Stimulated activated CD8-positive, alpha-beta memory T cell treated with anti-CD3 and anti-CD28 coated beads, Interleukin-2, amount 100 ng/mL, for 1 hour (primary cell): ENCODE data around the gene DROSHA.

Source experiments
- DNase-seq, 2 donors: peaks; one replicate each; pipeline ENCODE4 v3.0.0-alpha.2; 2020; ENCODE audit warnings: low read depth in 2 of 2

DROSHA gene

DNA sequence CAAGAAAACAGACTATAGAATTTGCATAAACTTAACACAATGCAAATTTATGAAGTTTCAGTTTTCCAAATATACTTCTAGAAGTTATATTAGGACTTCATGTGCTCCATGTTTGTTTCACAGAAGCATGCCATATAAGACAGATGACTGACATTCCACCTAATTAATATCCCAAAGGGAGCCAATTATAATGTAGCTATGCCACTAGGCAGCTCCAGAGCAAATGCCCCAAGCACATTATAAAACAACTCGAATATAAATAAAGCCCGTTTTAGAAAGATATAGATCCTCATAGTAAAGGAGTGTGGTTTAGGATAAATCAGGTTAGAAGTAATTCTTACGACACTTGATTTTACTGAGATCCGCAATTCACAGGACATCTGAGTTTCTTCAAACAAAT lies 8.9 kb downstream of the DROSHA start:
- DNase-seq, result no peak

DNA sequence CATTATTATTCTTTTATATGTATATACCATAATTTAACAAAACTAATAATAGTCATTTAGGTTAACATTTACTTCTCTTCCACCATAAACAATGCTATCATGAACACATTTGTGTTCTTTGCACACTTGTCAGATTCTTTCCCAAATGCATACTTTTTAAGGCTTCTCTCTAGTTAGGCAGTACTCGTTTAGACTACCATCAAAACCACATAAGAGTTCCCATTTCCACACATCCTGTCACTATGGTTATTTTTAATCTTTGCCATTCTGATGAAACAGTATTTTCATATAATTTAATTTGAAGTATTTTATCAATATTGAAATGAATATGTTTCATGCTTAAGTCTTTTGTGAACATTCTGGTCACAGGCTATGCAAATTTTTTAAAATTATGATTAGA lies 15.1 kb downstream of the DROSHA start:
- no peak for DNase-seq

DNA sequence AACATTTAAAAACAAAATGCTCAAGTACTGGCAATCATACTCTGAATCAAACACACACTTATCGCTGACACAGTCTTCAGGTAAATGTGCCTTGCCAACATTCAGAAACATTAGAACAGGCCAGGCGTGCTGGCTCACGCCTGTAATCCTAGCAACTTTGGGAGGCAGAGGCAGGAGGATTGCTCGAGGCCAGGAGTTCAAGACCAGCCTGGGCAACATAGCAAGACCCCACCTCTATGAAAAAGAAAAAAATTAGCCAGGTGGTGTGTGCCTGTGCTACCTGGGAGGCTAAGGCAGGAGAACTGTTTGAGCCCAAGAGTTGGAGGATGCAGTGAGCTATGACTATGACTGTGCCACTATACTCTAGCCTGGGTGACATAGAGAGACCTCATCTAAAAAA lies 20.6 kb downstream of the DROSHA start:
- no peak for DNase-seq

DNA sequence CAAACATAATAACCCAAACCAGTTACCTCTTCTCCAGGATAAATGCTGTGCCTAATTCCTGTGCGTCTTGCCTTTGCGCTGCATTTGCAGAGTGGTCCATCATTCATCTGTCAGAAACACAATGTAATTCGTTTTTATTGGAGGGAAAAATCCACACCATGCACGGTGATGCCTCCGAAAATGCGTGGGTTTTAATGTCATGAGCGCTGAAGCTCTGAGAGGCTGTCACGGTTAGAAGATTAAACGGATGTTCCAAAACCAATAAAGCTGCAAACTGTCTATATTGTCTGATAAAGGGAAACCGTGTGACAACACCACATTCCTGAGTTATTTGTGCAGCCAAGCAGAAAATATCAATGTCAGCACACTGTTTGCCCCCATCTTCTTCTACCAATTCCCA lies 27.4 kb downstream of the DROSHA start:
- DNase-seq, result no peak

DNA sequence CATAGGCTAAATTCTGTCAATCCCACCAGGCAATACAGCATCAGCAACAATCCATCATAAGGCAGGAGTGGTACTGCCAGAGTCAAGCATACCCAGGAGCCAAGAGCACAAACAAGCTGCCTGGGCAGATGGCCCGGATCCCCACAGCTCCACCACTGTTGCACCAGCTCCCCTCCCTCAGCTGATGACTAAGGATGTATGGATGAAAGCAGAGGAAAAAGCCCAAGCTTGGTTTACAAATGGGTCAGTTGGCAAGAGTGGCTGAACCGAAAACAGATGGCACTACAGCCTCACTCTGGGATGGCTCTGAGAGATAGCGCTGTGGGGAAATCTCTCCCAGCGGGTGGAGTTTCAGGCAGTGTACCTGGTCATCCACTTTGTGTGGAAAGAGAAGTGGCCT lies 29.4 kb downstream of the DROSHA start:
- DNase-seq, result no peak

DNA sequence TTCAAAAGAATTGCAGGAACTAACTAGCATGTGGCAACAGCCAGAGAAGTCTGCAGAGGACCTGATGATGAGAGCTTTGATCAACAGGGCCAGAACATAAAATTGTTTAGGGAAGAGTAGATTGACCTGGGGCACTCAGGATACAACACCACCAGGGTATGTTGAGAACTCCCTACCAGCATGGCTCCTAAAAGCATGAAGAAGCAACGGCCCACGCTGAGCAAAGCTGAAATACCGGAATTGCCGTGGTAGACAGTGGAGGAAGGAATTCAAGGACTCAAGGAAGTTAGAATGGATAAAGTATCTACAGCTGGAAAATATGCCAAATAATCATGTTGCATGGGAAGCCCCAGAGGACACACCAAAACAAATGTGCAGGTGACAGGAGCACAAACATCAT lies 31.6 kb downstream of the DROSHA start:
- DNase-seq, result no peak

DNA sequence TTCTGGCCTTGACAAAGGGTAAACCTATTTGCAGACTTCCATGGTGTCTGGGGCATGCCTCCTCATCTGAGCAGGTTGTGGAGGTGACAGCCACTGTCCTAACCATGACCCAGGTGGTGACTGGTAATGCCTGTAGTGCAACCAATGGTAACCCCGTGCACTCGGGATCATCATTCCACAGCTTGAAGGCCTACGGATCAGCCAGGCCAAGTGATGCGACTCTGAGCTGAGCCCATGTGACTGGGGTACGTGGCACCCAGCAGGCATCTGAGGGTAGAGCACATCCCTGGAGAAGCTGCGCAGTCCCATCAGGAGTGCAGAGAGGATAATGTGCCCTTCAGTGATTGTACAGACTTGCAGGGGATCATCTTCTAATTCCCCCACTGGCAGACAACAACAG lies 35.0 kb downstream of the DROSHA start:
- DNase-seq, result no peak

DNA sequence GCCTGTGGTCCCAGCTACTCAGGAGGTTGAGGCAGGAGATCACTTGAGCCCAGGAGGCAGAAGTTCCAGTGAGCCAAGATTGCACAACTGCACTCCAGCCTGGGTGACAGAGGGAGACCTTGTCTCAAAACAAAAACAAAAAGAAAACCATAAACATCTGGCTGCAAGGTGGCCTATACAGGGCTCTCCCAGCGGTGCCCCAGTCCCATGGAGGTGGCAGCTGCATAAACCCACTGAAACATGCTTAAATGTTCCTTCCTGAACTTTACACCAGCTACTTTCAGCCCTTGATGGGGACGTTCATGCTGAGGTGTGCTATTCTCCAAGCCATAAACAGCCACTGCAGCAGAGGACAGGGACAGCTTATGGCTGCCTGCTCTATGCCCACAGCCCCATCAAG lies 35.6 kb downstream of the DROSHA start:
- no peak for DNase-seq

DNA sequence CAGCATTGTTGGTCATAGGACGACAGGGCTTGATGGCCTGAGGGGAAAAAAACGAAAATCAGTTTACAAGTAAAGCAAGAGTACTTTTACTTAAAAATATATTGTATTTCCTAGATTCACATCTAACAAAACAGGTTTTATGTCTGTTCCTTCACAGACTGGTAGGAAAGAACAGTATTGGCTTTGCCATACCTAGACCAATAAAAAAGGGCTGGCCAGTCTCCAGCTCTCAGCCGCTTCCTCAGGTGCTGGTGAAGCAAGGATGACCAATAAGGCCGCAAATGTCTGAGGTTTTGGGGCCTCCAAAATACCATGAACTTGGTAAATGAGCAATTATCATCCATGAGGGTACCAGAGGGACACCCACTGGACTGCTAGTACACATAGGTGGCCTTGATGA lies 36.6 kb downstream of the DROSHA start:
- DNase-seq, result no peak

DNA sequence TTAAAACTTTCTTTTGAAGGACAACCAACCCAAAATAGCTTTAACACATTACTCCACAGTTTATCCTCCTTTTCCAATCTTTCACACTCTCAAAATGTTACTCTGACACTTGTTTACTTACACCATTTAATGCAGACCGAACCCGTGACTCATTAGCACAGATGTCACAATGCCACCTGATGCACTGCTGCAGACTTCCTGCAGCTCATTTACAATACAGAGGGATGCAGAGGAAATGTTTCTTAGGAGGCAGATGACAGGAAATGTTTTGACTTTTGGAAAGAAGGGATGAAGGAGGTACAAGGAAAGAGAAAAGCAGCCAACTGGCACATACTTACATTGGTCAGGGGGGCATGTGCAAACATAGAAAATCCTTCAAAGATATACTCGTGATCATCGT lies 39.0 kb downstream of the DROSHA start:
- DNase-seq, result no peak

DNA sequence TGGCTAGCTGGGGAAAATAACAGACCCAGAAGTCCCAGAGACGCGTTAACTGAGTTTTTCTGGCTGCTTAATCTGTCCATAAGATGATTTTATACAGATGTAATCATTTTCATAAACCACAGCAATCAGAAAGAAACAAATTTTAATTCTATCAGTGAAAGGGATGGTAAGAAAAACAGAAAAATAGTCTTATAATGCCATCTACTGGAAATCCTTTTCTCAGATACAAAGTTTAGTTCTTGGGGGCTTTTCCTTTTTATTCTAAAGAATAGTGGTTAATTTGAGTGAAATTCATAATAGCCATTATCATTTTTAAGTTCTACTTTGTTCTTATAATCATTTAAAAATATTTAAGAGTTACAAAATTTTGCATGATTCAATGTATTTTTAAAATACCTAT lies 44.4 kb downstream of the DROSHA start:
- DNase-seq, result no peak

DNA sequence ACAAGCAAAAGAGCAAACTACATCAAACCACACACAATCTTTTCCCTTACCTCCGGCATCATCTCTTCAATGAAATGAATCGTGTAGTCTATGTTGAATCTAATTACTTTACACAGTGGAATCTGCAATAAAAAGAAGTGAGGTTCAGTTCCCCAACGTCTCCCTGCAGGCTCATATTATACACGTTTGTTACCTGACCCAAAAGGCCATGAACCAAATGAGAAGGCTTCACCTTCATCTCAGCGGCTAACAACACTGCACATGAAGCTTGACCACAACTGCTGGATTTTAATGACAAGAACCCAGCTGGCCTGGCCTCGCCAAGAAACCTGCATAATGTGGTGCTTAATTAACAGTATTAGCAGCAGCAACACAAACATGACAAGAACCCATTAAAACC lies 45.5 kb downstream of the DROSHA start:
- no peak for DNase-seq

DNA sequence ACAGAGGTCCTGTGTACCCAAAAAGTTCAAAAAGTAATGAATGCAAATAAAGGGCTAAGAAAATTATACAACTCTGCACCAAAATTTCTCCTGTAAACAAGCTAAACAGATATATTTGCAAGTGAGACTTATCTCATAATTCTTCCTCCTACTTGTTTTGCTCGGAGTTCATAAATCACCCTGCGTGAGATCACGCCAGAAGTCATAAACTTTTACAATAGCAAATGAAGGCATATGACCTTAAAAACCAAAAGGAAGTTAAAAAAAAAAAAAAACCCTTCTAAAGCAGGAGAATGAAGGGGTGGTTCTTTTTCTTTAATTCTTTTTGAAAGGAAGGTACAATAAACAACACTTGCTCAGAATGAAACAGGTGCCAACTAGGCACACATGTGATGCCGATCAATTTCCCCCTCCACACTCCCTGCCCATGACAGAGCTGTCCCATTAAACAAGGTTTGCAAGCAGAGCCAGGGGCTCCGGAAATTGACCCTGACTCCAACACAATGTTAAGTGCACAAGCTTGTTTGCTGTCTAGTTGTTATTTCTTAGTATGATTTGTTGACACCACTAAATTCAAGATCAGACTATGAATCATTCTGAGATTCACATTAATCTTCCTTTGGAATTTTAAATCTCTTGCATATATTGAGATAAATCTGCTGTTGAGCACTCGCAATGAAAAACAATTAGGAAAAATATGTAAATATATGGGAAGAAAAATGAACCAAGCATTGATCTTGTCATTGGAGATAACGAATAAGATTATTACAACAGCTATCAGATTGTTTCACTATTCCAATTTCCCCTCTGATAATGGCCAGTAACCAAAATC lies 46.3 kb downstream of the DROSHA start:
- DNase-seq, result no peak

DNA sequence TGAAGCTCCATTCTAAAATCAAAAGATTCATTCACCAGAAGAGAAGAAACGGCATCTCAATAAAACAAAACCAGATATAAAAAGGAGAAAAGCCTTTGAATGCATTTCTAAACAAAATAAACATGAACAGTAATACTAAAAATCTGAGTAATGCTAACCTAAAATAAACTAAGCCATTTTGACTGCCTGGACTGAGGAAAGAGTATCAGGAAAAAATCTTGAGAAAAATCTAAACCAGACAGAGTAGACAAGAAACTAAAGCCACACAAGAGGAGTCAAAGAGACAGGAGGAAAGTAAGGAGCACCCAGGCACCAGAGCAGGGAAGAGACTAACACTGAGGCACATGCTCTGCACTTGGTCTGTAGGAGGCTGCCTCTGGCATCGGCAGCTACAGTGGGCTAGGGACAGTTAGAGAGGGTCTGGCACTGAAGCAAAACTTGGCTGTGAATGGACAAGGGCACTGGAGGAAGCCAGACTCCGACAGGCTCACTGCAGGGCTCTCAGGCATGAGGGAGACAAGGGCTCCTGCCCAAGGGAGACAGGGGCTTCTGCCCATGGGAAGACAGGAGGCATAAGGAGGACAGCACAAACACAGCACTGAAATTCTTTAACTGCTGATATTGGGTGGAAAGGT lies 50.2 kb downstream of the DROSHA start:
- DNase-seq, result no peak

DNA sequence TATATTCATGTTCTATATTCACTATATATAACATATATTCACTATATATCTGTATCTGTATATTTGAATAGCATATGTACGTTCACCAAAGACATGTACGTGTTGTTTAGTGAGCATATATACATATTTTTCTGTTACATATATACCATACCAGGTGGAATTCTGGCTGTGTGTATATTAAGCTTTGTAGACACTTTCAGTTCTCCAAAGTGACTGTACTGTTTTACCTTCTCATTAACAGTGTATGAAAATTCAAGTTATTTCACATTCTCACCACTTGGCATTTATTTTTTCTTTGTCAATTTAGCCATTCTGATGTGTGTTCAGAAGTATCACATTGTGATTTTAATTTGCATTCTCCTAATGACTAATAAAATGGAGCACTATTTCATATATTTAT lies 52.2 kb downstream of the DROSHA start:
- no peak for DNase-seq

DNA sequence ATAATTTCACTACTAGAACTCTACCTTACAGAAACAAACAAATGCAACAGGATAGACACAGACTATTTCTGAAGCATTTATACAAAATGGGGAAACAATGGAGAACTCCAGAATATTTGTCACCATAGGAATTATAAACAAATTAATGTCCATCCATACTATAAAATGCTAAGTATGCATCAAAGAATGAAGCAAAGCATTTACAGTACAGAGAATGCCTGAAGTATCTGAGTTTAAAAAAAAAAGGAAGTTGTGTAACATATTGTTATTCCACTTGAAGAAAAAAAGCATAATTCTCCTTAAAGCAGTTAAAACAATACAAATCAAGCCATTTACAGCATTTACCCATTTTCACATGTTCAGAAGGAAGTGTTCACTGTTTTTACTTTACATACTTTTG lies 53.0 kb downstream of the DROSHA start:
- DNase-seq, result no peak

DNA sequence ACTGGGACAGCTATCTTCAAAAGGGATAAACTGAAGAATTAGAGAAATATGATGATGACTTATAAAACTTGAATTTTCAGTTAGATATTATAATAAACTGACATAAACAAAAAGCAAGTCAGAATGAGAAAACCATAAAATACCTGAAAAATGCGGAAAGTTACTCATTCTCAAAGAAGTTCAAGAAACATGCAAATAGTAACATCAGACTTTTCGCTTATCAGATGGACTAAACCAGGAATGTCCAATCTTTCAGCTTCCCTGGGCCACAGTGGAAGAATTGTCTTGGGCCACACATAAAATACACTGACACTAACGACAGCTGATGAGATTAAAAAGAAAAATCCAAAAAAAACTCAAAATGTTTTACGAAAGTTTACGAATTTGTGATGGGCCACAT lies 53.9 kb downstream of the DROSHA start:
- no peak for DNase-seq

DNA sequence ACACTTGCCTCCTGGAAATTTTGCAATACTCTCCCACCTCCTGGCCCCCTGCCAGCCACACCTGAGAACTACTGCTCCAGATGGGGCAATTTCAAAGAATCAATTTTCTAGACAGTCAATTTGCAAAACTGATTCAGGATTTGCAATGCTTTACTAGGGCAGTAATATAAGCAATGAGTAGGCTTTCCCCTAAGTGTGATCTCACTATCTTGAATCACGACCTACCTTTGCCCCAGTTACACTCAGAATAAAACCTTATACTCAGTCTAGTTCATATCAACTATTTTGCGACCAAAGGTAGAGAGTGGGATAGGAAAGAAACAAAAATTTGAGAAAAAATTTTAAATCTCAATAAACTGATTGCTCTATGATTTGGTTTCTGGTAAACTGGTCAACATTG lies 54.4 kb downstream of the DROSHA start:
- DNase-seq, result no peak

DNA sequence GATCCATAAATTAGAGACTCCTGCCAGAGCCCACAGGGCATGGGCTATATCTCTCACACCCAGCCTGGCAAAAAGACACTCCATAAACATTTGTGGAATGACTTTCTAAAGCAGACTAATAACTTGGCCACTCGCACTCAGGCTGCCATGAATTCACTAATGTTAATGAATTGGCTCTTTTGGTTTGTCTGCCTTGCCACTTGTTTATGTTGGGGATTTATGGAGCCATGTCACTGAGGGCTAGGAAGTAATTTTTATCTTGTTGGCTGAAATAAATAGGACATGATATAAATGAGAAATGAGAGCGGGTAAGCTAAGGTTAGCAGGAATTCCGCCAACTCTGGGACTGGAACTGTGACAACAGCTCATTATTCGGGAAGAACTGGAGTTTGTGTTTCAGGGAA lies 55.2 kb downstream of the DROSHA start:
- DNase-seq, result no peak

DNA sequence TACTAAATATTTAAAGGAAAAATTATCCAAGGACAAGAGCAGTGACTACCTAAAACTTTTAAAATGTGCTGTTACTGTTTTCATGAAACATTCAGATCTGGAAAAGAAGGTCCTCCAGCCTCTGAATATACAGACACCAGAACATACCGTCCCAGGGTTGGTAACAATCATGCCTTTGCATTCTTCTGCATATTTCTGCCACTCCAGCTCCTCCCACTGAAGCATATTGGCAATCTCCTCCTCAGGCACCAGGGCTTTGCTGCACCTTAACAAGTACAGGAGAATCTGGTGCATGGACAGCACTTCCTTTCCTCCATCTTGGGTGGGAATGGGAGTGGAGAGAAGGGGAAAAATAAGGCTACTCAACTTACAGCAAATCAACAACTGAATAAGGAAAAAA lies 60.0 kb downstream of the DROSHA start:
- DNase-seq, result no peak

DNA sequence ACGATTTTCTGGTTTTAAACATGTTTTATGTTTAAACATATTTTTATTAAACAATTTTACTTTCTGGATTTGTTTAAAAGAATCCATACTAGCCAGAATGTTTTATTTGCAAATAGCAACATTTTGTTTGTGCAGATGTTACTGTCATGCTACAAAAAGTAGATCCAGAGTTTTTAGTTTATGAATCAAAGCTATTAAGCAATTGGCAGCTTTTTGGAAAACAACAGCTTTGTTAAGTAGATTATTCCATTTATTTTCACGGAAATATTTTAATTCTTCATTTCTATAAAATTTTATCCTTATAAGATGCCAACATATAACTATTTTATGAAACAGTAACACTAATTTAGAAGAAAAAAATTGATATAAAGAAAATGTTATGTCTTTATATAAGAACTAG lies 60.9 kb downstream of the DROSHA start:
- DNase-seq, result no peak

DNA sequence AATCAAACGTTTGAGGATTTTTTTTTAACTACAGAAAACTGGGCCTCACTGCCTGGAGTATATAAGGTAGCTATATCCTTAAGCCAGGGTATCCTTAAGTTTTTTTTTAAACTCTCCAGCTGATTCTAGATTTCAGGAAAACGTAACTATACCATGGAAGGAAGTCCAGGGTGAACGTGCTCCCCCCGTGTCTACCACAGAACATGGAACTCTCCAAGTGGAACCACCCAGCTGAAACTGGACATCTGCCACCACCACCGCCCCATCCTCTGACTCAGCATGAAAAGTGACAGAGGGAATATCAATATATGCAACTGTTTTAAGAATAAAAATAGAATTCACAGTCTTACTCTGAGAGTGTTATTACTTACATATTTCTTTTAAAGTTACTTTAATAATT lies 61.3 kb downstream of the DROSHA start:
- no peak for DNase-seq

DNA sequence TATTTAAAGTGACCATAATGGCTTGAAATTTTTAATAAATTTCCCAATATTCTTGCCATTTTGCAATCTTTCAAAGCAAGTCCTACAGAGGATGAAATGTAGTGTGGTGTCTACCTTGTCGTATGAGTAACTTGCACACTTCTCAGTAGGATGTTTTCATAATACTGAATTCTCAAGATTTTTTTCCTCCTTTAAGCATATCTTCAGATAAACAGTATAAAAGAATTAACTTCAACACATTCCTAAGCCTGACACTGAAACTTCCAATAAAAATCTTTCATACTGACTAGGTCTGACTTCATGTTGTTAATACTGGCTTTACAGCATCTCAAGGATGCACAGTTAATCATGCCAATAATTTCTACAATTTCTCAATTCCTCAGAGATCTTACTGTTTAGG lies 62.0 kb downstream of the DROSHA start:
- DNase-seq, result no peak

DNA sequence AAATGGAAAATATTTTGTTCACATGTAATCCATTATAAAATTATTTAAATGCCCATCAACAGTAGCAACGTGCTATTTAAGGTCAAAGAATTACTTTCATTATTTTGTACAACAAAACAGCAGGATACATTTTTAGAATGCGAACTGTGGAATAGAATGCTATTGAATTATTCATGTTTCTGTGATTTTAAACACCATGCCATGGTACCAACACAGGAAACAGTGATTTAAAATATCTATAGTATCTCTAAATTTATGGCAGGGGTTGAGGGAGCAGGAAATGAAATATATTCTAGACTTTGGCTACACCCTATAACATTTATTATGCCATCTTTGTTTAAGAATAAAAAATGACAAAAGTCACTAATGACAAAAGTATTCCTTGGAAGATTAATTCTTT lies 62.4 kb downstream of the DROSHA start:
- DNase-seq, result no peak
